Kidney (tissue), 14 donors: ENCODE results near the gene COL4A3. TPM values are rescaled to one million over a fixed set of nuclear protein-coding genes. Genes with fewer than 3 reads are reported as not detected.

Source experiments
- DNase-seq, 5 donors: peaks; one replicate each; pipeline ENCODE4 v3.0.0-alpha.2; 2013 to 2020
- FAIRE-seq: peaks from 2 replicates; lab custom pipeline; 2012; peaks lifted over from hg19 to GRCh38; lab: Jason Lieb, UNC
- H3K27ac ChIP-seq, 2 donors: one replicate each; pipeline ENCODE4 v1.7.0; 2013; ENCODE audit warnings: low read depth in 2 of 2, low read length in 2 of 2, inconsistent platforms in 1 of 2
- H3K27me3 ChIP-seq: one replicate; pipeline ENCODE4 v1.7.1; 2013; ENCODE audit warnings: low read length, inconsistent platforms; ENCODE audit not compliant: control insufficient read depth, insufficient read depth
- H3K36me3 ChIP-seq, 3 donors: one replicate each; pipeline versions ENCODE4 v1.7.0 to v1.7.1; 2013; ENCODE audit warnings: low read length in 3 of 3, control low read depth in 1 of 3, inconsistent platforms in 1 of 3; ENCODE audit not compliant: insufficient read depth in 3 of 3, control insufficient read depth in 2 of 3
- H3K4me1 ChIP-seq, 3 donors: one replicate each; pipeline versions ENCODE4 v1.7.0 to v1.7.1; 2013; ENCODE audit warnings: low read length in 3 of 3, inconsistent platforms in 1 of 3, low read depth in 1 of 3; ENCODE audit not compliant: control insufficient read depth in 2 of 3, insufficient read depth in 2 of 3
- H3K4me3 ChIP-seq, 3 donors: one replicate each; pipeline versions ENCODE4 v1.7.0 to v1.8.1; 2013; ENCODE audit warnings: low read length in 3 of 3, control low read depth in 1 of 3, inconsistent platforms in 1 of 3
- H3K9ac ChIP-seq, 3 donors: one replicate each; pipeline versions ENCODE4 v1.7.0 to v1.7.1; 2013; ENCODE audit warnings: low read length in 3 of 3, control low read depth in 1 of 3, inconsistent platforms in 1 of 3
- H3K9me3 ChIP-seq, 3 donors: one replicate each; pipeline versions ENCODE4 v1.7.0 to v1.7.1; 2013; ENCODE audit warnings: low read length in 3 of 3, control low read depth in 1 of 3, inconsistent platforms in 1 of 3; ENCODE audit not compliant: control insufficient read depth in 2 of 3, insufficient read depth in 1 of 3
- intact Hi-C: fragments of 100-400 bp; cut with DNase I; formaldehyde crosslinking; loops from one replicate; pipeline ENCODE4 v1.11.1; 2022
- polyA plus RNA-seq: library from polyadenylated mRNA; stranded (reverse); fragments of 350-450 nt; fragmentation: Illumina TruSeq; extraction: RNeasy Lipid Tissue Mini Kit (QIAGEN cat#74804); gene quantifications from one replicate; pipeline ENCODE4 v1.2.3, GENCODE V29; 2014; ENCODE audit warnings: low read depth, low replicate concordance; ENCODE audit not compliant: insufficient read depth
- total RNA-seq: library from RNA; stranded (reverse); fragmentation: NEBNext Ultra II Directional; extraction: Animal tissue kit (Norgen Biotek cat#: 25700); gene quantifications from one replicate; pipeline ENCODE4 v1.2.1, GENCODE V29; 2021
- TF ChIP-seq, protein P1 (sequence below): IDR thresholded peaks from 3 replicates; pipeline ENCODE4 v1.5.1; 2012; ENCODE audit warnings: mild to moderate bottlenecking, moderate library complexity, borderline replicate concordance; ENCODE audit not compliant: insufficient read depth; ENCODE audit errors: extremely low read depth
- donor health status: control.
- donor health status: control.
- donor health status: control.
- donor health status: control.
- donor health status: control.
- donor health status: DM: yes; HTN: yes; CAD: no.
- donor health status: Normal renal cell carcinoma (clear cell type).

COL4A3 gene
- total and polyA plus RNA-seq, 2 donors from 2014 or later, result 20.8 to 48.8 TPM

DNA sequence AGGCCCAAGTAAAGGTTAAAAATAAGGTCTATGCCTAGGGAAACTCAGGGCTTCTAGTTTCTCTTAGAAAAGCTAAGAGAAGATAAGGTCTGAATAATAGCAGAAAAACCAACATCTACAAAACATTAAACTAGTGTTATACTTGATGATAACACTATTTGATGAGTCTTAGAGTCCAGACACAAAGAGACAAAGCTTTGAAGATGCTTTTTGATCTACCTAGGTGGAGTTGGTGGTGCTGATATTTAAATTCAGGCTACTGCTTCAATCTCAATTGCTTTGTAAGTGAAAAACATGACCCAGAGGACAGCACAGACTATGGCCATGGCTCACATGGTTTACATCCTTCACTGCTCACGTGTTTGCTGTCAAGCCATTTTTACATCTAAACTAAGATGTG lies 148.9 kb downstream of the COL4A3 start:
- DNase-seq (no peak), FAIRE-seq (no peak)
- TF ChIP-seq, protein P1, sequence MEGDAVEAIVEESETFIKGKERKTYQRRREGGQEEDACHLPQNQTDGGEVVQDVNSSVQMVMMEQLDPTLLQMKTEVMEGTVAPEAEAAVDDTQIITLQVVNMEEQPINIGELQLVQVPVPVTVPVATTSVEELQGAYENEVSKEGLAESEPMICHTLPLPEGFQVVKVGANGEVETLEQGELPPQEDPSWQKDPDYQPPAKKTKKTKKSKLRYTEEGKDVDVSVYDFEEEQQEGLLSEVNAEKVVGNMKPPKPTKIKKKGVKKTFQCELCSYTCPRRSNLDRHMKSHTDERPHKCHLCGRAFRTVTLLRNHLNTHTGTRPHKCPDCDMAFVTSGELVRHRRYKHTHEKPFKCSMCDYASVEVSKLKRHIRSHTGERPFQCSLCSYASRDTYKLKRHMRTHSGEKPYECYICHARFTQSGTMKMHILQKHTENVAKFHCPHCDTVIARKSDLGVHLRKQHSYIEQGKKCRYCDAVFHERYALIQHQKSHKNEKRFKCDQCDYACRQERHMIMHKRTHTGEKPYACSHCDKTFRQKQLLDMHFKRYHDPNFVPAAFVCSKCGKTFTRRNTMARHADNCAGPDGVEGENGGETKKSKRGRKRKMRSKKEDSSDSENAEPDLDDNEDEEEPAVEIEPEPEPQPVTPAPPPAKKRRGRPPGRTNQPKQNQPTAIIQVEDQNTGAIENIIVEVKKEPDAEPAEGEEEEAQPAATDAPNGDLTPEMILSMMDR, result no peak
- no peaks in the 10 kb centered on the region for H3K4me1 ChIP-seq
- intact Hi-C loops, result no loop called here
- H3K27me3 ChIP-seq, result no peaks in the 10 kb centered on the region
- peaks cover 0 to 18% (median 0%) of the 10 kb centered on the region in 3 donors for H3K36me3 ChIP-seq
- H3K9me3 ChIP-seq, result no peaks in the 10 kb centered on the region
- H3K9ac ChIP-seq, result no peak overlapping the region
- no peak overlapping the region for H3K4me3 ChIP-seq
- H3K27ac ChIP-seq, result no peak overlapping the region

DNA sequence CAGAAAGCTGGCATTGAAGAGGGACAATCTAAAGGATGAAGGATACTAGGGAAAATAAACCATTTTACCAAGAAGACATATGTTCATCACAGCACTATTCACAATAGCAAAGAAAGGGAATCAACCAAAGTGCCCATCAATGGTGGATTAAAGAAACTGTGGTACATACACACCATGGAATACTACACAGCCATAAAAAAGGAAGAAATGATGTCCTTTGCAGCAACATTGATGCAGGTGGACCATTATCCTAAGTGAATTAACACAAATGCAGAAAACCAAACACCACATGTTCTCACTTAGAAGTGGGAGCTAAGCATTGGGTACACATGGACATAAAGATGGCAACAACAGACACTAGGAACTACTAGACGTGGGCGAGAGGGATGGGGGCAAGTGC lies 153.4 kb downstream of the COL4A3 start:
- intact Hi-C loops, result no loop called here
- FAIRE-seq (no peak), DNase-seq (no peak)
- no peak overlapping the region for H3K27ac ChIP-seq
- no peaks in the 10 kb centered on the region for H3K36me3 ChIP-seq
- H3K27me3 ChIP-seq, result no peaks in the 10 kb centered on the region
- H3K9ac ChIP-seq, result no peak overlapping the region
- H3K9me3 ChIP-seq, result no peaks in the 10 kb centered on the region
- H3K4me1 ChIP-seq, result no peaks in the 10 kb centered on the region
- no peak overlapping the region for H3K4me3 ChIP-seq
- TF ChIP-seq, protein P1, result no peak

DNA sequence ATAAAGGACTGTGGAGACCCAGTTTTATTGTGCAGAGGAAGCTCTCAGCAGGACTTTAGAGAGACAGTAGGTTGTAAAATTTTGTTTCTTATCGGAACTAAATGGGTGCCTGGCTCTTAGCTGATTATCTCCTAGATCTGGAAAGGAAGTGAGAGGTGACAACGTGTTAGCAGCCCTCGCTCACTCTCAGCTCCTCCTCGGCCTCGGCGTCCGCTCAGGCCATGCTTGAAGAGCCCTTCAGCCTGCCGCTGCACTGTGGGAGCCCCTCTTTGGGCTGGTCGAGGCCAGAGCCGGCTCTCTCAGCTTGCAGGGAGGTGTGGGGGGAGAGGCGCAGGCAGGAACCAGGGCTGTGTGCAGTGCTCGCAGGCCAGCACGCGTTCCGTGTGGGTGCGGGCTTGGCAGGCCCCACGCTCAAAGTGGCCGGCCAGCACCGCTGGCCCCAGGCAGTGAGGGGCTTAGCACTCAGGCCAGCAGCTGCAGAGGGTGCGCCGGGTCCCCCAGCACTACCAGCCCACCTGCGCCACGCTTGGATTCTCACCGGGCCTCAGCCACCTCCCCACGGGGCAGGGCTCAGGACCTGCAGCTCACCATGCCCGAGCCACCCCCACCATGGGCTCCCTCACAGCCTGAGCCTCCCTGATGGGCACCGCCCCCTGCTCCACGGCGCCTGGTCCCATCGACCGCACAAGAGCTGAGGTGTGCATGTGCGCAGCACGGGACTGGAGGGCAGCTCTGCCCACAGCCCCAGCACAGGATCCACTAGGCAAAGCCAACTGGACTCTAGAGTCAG lies 156.1 kb downstream of the COL4A3 start:
- H3K27ac ChIP-seq, result no peak overlapping the region
- H3K4me3 ChIP-seq, result no peak overlapping the region
- no peaks in the 10 kb centered on the region for H3K9me3 ChIP-seq
- H3K36me3 ChIP-seq, result no peaks in the 10 kb centered on the region
- H3K4me1 ChIP-seq, result no peaks in the 10 kb centered on the region
- intact Hi-C loops, result no loop called here
- no peak overlapping the region for H3K9ac ChIP-seq
- TF ChIP-seq, protein P1, result no peak
- H3K27me3 ChIP-seq, result no peaks in the 10 kb centered on the region
- DNase-seq, result peak in 1 of 5 donors; percentile 76
- no peak for FAIRE-seq
